ENCODE measurements around the gene DCST2. TPM values are rescaled to one million over a fixed set of nuclear protein-coding genes. Genes with fewer than 3 reads are reported as not detected.

DCST2 gene
- total RNA-seq, 1 experiment from 2014 or later, result 0.31 TPM

DNA sequence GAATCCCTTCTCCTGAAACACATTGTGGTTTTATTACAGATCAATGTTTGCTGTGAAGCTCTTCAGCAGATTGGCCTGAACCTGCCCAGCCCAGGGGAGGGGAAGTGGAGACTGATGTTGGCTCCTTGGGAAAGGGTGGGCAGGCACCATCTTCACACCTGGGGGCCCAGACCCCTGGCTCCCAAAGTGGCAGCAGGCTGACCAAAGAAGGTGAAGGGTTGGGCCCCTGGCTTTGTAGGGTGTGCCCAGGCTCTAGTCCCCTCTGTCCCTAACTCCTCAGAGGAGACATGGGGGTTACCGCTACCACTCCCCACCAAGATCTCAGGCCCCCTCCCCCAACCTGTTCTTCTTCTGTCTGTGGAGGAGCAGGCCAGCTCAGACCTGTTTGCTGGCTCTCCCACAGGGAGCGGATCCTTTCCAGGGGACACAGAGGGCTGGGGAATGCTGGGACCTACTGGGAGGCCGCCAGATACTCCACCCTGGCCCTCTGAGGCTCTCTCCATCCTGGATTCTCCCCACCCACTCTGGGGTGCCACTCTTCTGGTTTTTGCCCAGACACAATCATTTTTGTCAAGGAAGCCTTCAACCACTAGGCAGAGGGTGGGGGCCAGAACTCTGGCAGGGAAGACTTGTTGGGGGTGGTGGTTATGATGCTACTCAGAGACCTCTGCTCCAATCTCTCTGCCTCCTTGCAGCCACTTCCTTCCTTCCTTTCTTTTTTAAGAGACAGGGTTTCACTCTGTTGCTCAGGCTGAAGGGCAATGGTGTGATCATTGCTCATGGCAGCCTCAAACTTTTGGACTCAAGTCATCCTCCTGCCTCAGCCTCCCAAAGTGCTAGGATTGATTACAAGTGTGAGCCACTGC is 40.0 kb upstream of the DCST2 start:
- Histone ChIP-seq H3K4me3 (ENCODE audit: insufficient read depth, low read depth, low read length) (no peak overlapping the region), H3K36me3 (replicated peaks; ENCODE audit: control insufficient read depth, insufficient read depth, low read length) (peaks cover 1% of the 10 kb centered on the region; the same call in 1 of the 2 replicates), H3K27me3 (ENCODE audit: control insufficient read depth, insufficient read depth, low read length) (peaks cover 46% of the 10 kb centered on the region)
- DNase-seq, result no peak

GRCh38 chr1:155072531-155073289 is 39.1 kb upstream of the DCST2 start:
- H3K27me3 ChIP-seq (ENCODE audit: control insufficient read depth, insufficient read depth, low read length), result peaks cover 37% of the 10 kb centered on the region

DNA sequence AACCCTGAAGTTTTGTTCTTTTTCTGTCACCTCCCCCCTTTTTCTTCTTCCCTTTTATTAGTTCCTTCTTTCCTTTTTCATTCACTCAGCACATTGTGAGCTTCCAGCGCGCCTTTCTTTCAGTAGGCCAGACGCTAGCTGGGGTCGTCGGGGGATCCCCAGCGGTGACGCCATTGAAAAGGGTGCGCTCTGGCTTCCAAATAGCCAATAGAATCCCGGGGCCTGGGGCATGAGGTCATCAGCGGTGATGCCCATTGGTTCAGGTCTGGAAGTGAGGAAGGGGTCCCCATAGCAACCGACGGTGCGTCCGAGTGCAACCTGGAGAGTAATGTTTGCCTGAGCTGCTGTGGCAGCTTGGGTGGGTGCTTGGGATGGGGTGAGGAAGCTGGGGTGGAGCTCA is 38.1 kb upstream of the DCST2 start:
- peaks cover 29% of the 10 kb centered on the region for H3K27me3 ChIP-seq (ENCODE audit: control insufficient read depth, insufficient read depth, low read length)
- H3K36me3 ChIP-seq (replicated peaks; ENCODE audit: control insufficient read depth, insufficient read depth, low read length), result peaks cover 2% of the 10 kb centered on the region
- no peak overlapping the region for H3K4me3 ChIP-seq (ENCODE audit: insufficient read depth, low read depth, low read length)
- DNase-seq, result peak; percentile 93

More at GRCh38 chr1:155072531-155073289, 39.1 kb upstream of the DCST2 start:
- no peak for DNase-seq
- Histone ChIP-seq H3K4me3 (ENCODE audit: insufficient read depth, low read depth, low read length) (no peak overlapping the region), H3K36me3 (replicated peaks; ENCODE audit: control insufficient read depth, insufficient read depth, low read length) (peaks cover 2% of the 10 kb centered on the region; the same call in 1 of the 2 replicates)

DNA sequence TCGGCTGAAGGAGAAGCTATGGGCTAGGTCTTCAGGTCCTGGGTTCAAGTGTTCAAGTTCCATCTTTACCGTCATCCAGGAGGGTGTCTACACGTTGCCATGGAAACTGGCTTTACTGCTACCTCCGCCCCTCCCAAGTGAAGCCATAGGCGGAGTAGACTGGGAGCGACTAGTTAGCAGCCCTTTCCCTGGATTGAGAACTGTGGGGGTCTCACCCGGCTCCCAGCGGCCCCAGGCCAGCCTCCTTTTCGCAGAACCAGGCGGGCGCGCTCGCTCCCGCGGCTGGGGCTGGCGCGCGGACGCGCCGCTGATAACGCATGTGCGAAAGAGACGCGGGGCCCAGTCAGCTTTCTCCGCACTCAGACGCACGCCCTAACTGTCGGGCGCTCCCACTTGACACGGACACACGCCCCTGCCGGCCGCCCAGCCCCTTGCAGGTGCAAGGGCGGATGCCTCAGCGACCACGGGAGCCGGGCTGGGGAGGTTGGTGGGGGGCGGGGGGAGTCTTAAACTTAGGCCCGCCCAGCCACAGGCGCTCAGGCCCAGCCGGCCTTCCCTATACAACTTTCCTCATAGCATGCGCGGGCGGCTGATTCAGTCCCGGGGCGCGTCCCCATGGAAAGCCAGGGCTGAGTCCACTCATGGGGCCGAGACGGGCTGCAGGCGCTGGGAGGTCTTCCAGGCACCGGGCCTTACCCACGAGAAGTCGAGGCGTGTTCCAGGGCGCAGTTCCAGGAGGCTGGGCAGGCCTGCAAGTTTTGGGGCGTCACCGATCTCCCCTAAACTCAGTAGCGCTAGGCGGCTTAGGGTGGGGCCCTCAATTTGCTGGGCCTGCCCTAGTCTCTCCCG is 37.4 kb upstream of the DCST2 start:
- Histone ChIP-seq H3K4me3 (ENCODE audit: insufficient read depth, low read depth, low read length) (peak overlapping the region; percentile 51), H3K27me3 (ENCODE audit: control insufficient read depth, insufficient read depth, low read length) (peaks cover 29% of the 10 kb centered on the region), H3K36me3 (replicated peaks; ENCODE audit: control insufficient read depth, insufficient read depth, low read length) (peaks cover 4% of the 10 kb centered on the region)
- DNase-seq, result peak; percentile 95

DNA sequence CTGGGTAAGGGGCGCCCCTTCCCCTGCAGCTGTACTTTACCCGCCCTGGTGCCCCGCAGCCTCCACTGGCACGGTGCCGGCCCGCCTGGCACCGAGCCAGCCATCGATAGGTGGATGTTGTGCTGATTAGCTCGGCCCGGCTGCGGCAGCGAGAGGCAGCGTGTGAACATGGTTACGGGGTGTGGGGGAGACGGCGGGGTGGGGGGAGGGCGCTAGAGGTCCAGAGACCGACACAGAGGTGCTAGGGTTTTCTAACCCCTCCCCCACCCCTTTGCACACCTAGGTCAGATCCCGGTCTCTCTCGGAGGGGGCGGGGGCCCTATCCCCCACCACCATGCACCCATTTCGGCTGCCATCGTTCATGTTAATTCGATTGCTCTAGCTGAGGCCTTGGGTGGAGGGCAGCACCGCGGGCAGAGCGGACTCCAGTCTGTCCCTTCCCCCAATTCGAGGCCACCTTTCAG is 36.6 kb upstream of the DCST2 start:
- peaks cover 4% of the 10 kb centered on the region for H3K36me3 ChIP-seq (replicated peaks; ENCODE audit: control insufficient read depth, insufficient read depth, low read length)
- DNase-seq, result peak; percentile 72
- peak overlapping the region; percentile 51 for H3K4me3 ChIP-seq (ENCODE audit: insufficient read depth, low read depth, low read length)
- H3K27me3 ChIP-seq (ENCODE audit: control insufficient read depth, insufficient read depth, low read length), result peaks cover 28% of the 10 kb centered on the region

DNA sequence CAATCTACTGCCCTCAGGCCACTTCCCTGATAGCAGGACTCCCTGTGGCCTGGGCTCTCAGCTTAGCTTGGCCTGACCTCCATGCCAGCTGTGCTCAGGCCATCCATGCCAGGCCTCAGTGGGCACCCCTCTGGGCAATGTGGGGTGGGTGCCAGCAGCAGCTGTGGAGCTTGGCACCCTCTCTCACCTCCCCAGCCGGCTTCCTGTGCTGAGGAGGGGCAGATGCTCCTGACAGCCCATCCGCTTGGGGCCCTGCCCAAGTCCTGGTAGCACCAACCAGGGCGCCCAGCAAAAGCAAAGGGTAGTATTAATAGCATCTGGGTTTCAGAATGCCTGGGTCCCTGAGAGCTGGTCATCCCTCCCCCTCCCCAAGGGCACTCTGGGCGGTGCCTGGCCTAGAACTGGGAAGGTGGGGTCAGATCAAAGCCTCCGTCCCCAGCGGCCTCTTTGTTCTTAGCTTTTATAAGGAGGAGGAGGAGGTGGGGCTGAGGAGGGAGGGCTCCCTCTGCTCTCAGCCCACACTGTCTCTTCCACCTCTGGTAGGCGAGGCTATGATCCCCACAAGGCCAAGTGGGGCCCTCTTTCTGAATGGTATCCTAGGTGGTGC is 36.1 kb upstream of the DCST2 start:
- H3K36me3 ChIP-seq (replicated peaks; ENCODE audit: control insufficient read depth, insufficient read depth, low read length), result peaks cover 4% of the 10 kb centered on the region
- H3K4me3 ChIP-seq (ENCODE audit: insufficient read depth, low read depth, low read length), result no peak overlapping the region; the same call in 1 of the 2 replicates
- peak; percentile 77 for DNase-seq
- H3K27me3 ChIP-seq (ENCODE audit: control insufficient read depth, insufficient read depth, low read length), result peaks cover 24% of the 10 kb centered on the region

GRCh38 chr1:155068599-155068998 is 35.0 kb upstream of the DCST2 start:
- no peak overlapping the region for H3K4me3 ChIP-seq (ENCODE audit: insufficient read depth, low read depth, low read length)
- peaks cover 20% of the 10 kb centered on the region for H3K27me3 ChIP-seq (ENCODE audit: control insufficient read depth, insufficient read depth, low read length)
- DNase-seq, result no peak
- H3K36me3 ChIP-seq (replicated peaks; ENCODE audit: control insufficient read depth, insufficient read depth, low read length), result peaks cover 4% of the 10 kb centered on the region

- Histone ChIP-seq H3K27me3 (ENCODE audit: control insufficient read depth, insufficient read depth, low read length) (peaks cover 18% of the 10 kb centered on the region), H3K36me3 (replicated peaks; ENCODE audit: control insufficient read depth, insufficient read depth, low read length) (peaks cover 4% of the 10 kb centered on the region), H3K4me3 (ENCODE audit: insufficient read depth, low read depth, low read length) (no peak overlapping the region)
- no peak for DNase-seq
Observed at GRCh38 chr1:155066777-155067176, 33.2 kb upstream of the DCST2 start.

- DNase-seq, result peak; percentile 49
- peaks cover 9% of the 10 kb centered on the region for H3K27me3 ChIP-seq (ENCODE audit: control insufficient read depth, insufficient read depth, low read length)
- H3K4me3 ChIP-seq (ENCODE audit: insufficient read depth, low read depth, low read length), result no peak overlapping the region; the same call in 1 of the 2 replicates
Observed at GRCh38 chr1:155064832-155065429, 31.4 kb upstream of the DCST2 start.

DNA sequence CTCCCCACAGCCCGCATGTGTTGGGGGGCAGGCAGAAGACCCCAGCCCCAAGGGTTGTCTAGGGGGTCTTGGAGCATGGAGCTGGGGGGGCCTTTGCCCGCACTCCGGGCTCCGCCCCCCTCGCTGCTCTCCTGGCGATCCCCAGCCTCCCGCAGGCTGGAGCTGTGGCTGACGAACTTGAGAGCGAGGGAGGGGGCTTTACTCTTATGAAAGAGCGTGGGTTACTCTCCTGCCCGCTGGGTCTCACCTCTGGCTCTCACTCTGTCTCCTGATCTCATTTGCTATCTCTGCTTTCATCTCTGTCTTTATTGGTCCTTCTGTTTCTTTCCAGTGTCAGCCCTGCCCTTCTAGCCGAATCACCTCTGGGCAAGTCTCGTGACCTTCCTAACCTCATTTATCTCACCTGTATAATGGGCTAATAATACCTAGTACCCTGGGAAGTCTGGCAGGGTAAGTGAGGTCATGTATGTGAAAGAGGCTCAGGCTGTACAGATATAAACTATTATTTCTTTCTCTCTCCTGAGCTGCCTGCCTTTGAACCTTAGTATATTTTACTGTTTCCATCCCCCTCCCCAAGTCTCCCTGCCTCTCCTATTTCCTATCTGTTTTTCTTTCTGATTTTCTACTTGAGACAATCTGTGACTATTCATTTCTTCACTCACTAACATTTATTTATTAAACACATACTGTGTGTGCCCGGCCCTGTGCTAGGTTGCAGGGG is 30.7 kb upstream of the DCST2 start:
- peaks cover 9% of the 10 kb centered on the region for H3K27me3 ChIP-seq (ENCODE audit: control insufficient read depth, insufficient read depth, low read length)
- H3K36me3 ChIP-seq (replicated peaks; ENCODE audit: control insufficient read depth, insufficient read depth, low read length), result peaks cover 4% of the 10 kb centered on the region
- H3K4me3 ChIP-seq (ENCODE audit: insufficient read depth, low read depth, low read length), result peak overlapping the region; percentile 90
- DNase-seq, result no peak

More at GRCh38 chr1:155064832-155065429, 31.4 kb upstream of the DCST2 start:
- H3K36me3 ChIP-seq (replicated peaks; ENCODE audit: control insufficient read depth, insufficient read depth, low read length), result peaks cover 4% of the 10 kb centered on the region

DNA sequence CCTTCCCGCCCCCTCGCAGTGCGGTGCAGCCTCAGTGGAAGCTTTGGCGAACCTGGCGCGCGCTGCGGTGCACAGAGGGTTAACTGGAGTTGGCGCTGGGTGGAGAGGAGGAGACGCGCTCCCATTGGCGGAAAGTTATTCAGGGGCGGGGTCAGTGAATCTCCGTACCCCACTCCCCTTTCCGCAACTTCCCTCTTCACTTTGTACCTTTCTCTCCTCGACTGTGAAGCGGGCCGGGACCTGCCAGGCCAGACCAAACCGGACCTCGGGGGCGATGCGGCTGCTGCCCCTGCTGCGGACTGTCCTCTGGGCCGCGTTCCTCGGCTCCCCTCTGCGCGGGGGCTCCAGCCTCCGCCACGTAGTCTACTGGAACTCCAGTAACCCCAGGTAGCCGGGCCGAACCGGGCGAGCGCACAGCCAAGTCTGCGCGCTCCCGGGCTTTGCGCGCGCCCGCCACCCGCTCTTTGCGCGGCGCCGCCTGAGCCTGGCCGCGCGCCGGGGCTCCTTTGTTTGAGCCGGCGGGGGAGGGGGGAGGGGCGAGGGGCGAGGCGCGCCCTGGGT is 30.0 kb upstream of the DCST2 start, which contains the start of gene EFNA4:
Gene EFNA4, plus strand, starts transcription at position 191 of the 561 bp plus-strand sequence. Its CDS starts 84 bp downstream, at position 275.
- peak; percentile 98 for DNase-seq
- H3K27me3 ChIP-seq (ENCODE audit: control insufficient read depth, insufficient read depth, low read length), result peaks cover 9% of the 10 kb centered on the region
- H3K36me3 ChIP-seq (replicated peaks; ENCODE audit: control insufficient read depth, insufficient read depth, low read length), result peaks cover 3% of the 10 kb centered on the region
- peak within 1 kb of the TSS; percentile 90 for H3K4me3 ChIP-seq (ENCODE audit: insufficient read depth, low read depth, low read length)

DNA sequence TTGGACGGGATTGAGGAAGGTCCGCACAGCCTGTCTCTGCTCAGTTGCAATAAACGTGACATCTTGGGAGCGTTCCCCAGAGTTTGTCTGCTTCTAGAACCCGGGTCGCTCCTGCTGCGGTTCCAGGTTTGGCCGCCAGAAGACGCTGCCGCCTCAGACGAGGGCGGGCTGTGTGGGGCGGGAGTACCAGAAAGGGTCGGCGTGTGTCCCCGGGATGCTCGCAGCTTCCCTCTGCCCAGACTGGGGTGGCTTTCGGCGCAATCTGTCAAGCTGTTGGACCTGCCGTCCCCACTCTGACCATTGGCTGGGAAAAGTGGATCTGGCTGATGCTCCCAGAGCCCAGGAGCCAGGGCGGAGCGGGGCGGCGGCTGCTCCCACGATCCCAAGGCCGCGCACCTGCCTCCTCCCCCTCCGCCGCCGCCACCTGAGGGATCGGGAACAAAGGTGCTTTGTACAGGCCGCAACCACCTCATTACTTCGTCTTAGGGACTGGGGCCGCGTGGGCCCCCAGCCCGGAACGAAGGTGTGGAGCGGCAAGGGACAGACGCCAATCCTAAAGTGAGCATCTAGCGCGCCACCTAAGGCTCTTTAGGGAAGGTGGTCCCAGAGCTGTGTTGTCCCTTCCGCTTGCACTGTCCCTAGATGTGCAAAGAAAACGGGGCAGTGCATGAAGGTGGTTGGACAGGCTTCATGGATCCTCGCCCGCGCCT is 29.3 kb upstream of the DCST2 start:
- Histone ChIP-seq H3K27me3 (ENCODE audit: control insufficient read depth, insufficient read depth, low read length) (peaks cover 9% of the 10 kb centered on the region), H3K4me3 (ENCODE audit: insufficient read depth, low read depth, low read length) (peak overlapping the region; percentile 90), H3K36me3 (replicated peaks; ENCODE audit: control insufficient read depth, insufficient read depth, low read length) (peaks cover 2% of the 10 kb centered on the region)
- peak; percentile 96 for DNase-seq
